Measurements from ENCODE around the gene C5orf24. TPM values are rescaled to one million over a fixed set of nuclear protein-coding genes. Genes with fewer than 3 reads are reported as not detected.

C5orf24 gene
- total RNA-seq, 2 donors from 2014 or later = 33.3 to 34.5 TPM

- peak within 1 kb of the TSS; percentile 88 for H3K4me3 Mint-ChIP-seq
- H3K27ac Mint-ChIP-seq = peak within 1 kb of the TSS; percentile 89 to 95
- H3K27me3 Mint-ChIP-seq = no peaks in the 10 kb centered on the region
- peaks cover 0 to 5% of the 10 kb centered on the region in 2 donors for H3K4me1 Mint-ChIP-seq (ENCODE audit: low read depth in 2 of 2)
- DNase-seq (ENCODE audit: low spot score) (peak; percentile 94), ATAC-seq (peak; percentile 94 to 96)
- peaks cover 3% of the 10 kb centered on the region for H3K36me3 Mint-ChIP-seq
- H3K9me3 Mint-ChIP-seq = no peaks in the 10 kb centered on the region
These were observed 59.0 kb downstream of the C5orf24 start, which contains the start of gene PCBD2 for GRCh38 chr5:134904610-134905245. PCBD2 (plus strand) TSS chr5:134905131; CDS start chr5:134905140, 9 bp downstream.

- ATAC-seq (peak; percentile 7 to 25), DNase-seq (ENCODE audit: low spot score) (no peak)
- no peaks in the 10 kb centered on the region for H3K9me3 Mint-ChIP-seq
- H3K4me3 Mint-ChIP-seq = peak overlapping the region; percentile 88
- H3K27ac Mint-ChIP-seq = peak overlapping the region; percentile 89 to 95
- H3K27me3 Mint-ChIP-seq = no peaks in the 10 kb centered on the region
- no peaks in the 10 kb centered on the region for H3K36me3 Mint-ChIP-seq
- H3K4me1 Mint-ChIP-seq (ENCODE audit: low read depth in 2 of 2) = peaks cover 0 to 5% of the 10 kb centered on the region in 2 donors
These were observed 59.7 kb downstream of the C5orf24 start for GRCh38 chr5:134905246-134905996.

GRCh38 chr5:134906811-134907210 is 61.0 kb downstream of the C5orf24 start:
- H3K4me3 Mint-ChIP-seq = peak overlapping the region; percentile 48
- peaks cover 0 to 5% of the 10 kb centered on the region in 2 donors for H3K4me1 Mint-ChIP-seq (ENCODE audit: low read depth in 2 of 2)
- peaks cover 5% of the 10 kb centered on the region for H3K36me3 Mint-ChIP-seq
- H3K27ac Mint-ChIP-seq = no peak overlapping the region
- DNase-seq (ENCODE audit: low spot score) = no peak
- ATAC-seq = no peak
- no peaks in the 10 kb centered on the region for H3K9me3 Mint-ChIP-seq
- no peaks in the 10 kb centered on the region for H3K27me3 Mint-ChIP-seq

Other genes with a start within 250 kb of the C5orf24 start
- 10 to 100 TPM; 63.7 to 70.9 TPM for gene SAR1B, start 213.1 kb upstream of the C5orf24 start, total RNA-seq
- 10 to 100 TPM; 40.2 to 42.1 TPM for gene SEC24A, start 197.2 kb upstream of the C5orf24 start, total RNA-seq
- gene CAMLG, start 107.4 kb upstream of the C5orf24 start, total RNA-seq = 10 to 100 TPM; 15.3 to 16.4 TPM
- gene DDX46, start 87.2 kb upstream of the C5orf24 start, total RNA-seq = 100 to 1,000 TPM in 1 of 2 donors, 10 to 100 TPM in 1; 71.4 to 124 TPM
- 10 to 100 TPM; 69.9 TPM for gene TXNDC15, start 28.4 kb downstream of the C5orf24 start, total RNA-seq
- gene PCBD2, start 59.2 kb downstream of the C5orf24 start, total RNA-seq = 10 to 100 TPM; 10.5 to 15.7 TPM
- gene CATSPER3, start 121.9 kb downstream of the C5orf24 start, total RNA-seq = under 1 TPM in 1 of 2 donors, not detected in 1; 0.52 TPM
- gene PITX1, start 188.3 kb downstream of the C5orf24 start, total RNA-seq = not detected